Spinal cord (tissue), 10 donors: ENCODE data around the gene GPHA2. TPM values are rescaled to one million over a fixed set of nuclear protein-coding genes. Genes with fewer than 3 reads are reported as not detected.

ENCODE experiments used
- DNase-seq, 6 donors: peaks; one replicate each; pipeline versions ENCODE4 v3.0.0 to v3.0.0-alpha.2; 2013 to 2015; ENCODE audit warnings: low spot score in 6 of 6, low read depth in 4 of 6
- H3K27ac ChIP-seq: one replicate; pipeline ENCODE4 v1.5.1; 2013; ENCODE audit warnings: low read depth, low read length, control low read depth
- H3K27me3 ChIP-seq: one replicate; pipeline ENCODE4 v1.6.1; 2013; ENCODE audit warnings: low read length; ENCODE audit not compliant: control insufficient read depth, insufficient read depth
- H3K36me3 ChIP-seq: one replicate; pipeline ENCODE4 v1.6.1; 2013; ENCODE audit warnings: low read length; ENCODE audit not compliant: control insufficient read depth, insufficient read depth
- H3K4me1 ChIP-seq: one replicate; pipeline ENCODE4 v1.6.1; 2013; ENCODE audit warnings: low read length; ENCODE audit not compliant: control insufficient read depth, insufficient read depth
- H3K4me3 ChIP-seq: one replicate; pipeline ENCODE4 v1.5.1; 2013; ENCODE audit warnings: low read depth, low read length, control low read depth
- H3K9me3 ChIP-seq: one replicate; pipeline ENCODE4 v1.6.1; 2013; ENCODE audit warnings: low read length; ENCODE audit not compliant: control insufficient read depth, insufficient read depth
- WGBS: methylation state at CpG from one replicate; pipeline ENCODE4 v1.1.5; 2013; ENCODE audit warnings: missing lambda C conversion rate; ENCODE audit not compliant: insufficient coverage; 5-methylcytosine and 5-hydroxymethylcytosine counted together
- polyA plus RNA-seq, 2 donors: library from polyadenylated mRNA; unstranded; fragments of 120-200 nt; gene quantifications; one replicate each; pipeline ENCODE4 v1.2.1, GENCODE V29; 2013; ENCODE audit not compliant: insufficient read length in 2 of 2
- total RNA-seq, 2 donors: library from RNA; depleted of rRNA in 1 of 2; stranded (reverse); fragments of 120-200 nt in 1 of 2; fragments of >200 nt in 1 of 2; gene quantifications; one replicate each; pipeline versions ENCODE4 v1.2.3 to v1.2.4, GENCODE V29; 2013 to 2014
- donor health status: healthy.

GPHA2 gene
- total and polyA plus RNA-seq, 4 donors: 0.59 to 3.5 (median 1.9) TPM; not detected in 1

- H3K4me3 ChIP-seq: no peak overlapping the region
- H3K4me1 ChIP-seq: no peaks in the 10 kb centered on the region
- no peak for DNase-seq
- H3K27ac ChIP-seq: no peak overlapping the region
- peaks cover 94% of the 10 kb centered on the region for H3K36me3 ChIP-seq
- no peaks in the 10 kb centered on the region for H3K27me3 ChIP-seq
- no peaks in the 10 kb centered on the region for H3K9me3 ChIP-seq
- 94% methylated on average over 23 of the region's 23 CpGs for WGBS
These were observed 32.3 kb downstream of the GPHA2 start for GRCh38 chr11:64903291-64903833.

GRCh38 chr11:64902102-64902900, 33.4 kb downstream of the GPHA2 start:
- Histone ChIP-seq H3K4me3 (no peak overlapping the region), H3K27ac (no peak overlapping the region), H3K36me3 (peaks cover 96% of the 10 kb centered on the region), H3K9me3 (no peaks in the 10 kb centered on the region), H3K27me3 (no peaks in the 10 kb centered on the region), H3K4me1 (no peaks in the 10 kb centered on the region)
- 88% methylated on average over 24 of the region's 30 CpGs for WGBS
- no peak for DNase-seq

- no peak overlapping the region for H3K4me3 ChIP-seq
- H3K27ac ChIP-seq: no peak overlapping the region
- peaks cover 96% of the 10 kb centered on the region for H3K36me3 ChIP-seq
- no peaks in the 10 kb centered on the region for H3K9me3 ChIP-seq
- no peaks in the 10 kb centered on the region for H3K27me3 ChIP-seq
- WGBS: 96% methylated on average over 17 of the region's 17 CpGs
- DNase-seq: no peak
- no peaks in the 10 kb centered on the region for H3K4me1 ChIP-seq
These were observed 34.9 kb downstream of the GPHA2 start for GRCh38 chr11:64900774-64901173.

DNA sequence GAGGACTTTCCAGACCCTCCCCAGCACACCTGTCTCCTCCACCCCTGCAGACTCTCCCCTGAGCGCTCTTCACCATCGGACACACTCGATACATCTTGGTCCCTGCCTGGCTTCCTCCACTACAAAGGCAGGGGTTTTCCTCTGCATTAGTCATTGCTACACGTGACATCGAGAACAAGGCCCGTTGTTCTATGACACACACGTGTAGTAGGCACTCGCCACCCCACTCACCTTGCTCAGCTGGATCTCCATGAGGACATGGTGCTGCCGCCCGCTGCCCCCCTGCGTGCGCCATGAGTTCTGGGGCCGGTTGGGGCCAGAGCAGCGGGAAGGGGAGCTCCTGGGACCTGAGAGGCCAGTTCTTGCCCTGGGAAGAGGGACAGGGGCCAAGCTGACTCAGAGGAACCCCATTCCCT, 35.4 kb downstream of the GPHA2 start:
- Histone ChIP-seq H3K27ac (no peak overlapping the region), H3K9me3 (no peaks in the 10 kb centered on the region), H3K4me1 (no peaks in the 10 kb centered on the region), H3K36me3 (peaks cover 96% of the 10 kb centered on the region), H3K4me3 (no peak overlapping the region), H3K27me3 (no peaks in the 10 kb centered on the region)
- DNase-seq: no peak
- 91% methylated on average over 14 of the region's 14 CpGs for WGBS

DNA sequence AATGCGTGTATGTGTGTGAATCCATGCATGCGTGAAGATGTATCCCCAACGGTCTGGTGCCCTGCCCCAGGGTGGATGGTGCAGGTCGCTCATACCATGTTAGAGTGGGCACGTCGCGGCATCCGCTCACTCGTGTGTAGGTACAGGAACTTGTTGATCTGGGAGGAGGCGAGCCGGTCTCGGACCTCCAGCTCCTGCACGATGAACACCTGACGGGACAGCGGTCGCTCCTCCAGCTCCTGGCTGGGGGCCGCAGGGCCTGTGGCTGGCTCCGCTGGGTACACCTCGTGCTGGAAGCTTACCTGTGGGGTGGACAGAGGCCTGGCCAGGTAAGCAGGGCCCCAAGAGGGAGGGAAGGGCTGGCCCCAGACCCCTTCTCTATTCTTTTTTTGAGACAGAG, 37.2 kb downstream of the GPHA2 start:
- Histone ChIP-seq H3K27me3 (no peaks in the 10 kb centered on the region), H3K27ac (no peak overlapping the region), H3K4me1 (no peaks in the 10 kb centered on the region), H3K36me3 (peaks cover 100% of the 10 kb centered on the region), H3K9me3 (no peaks in the 10 kb centered on the region), H3K4me3 (no peak overlapping the region)
- no peak for DNase-seq
- 96% methylated on average over 19 of the region's 19 CpGs for whole genome bisulfite sequencing

DNA sequence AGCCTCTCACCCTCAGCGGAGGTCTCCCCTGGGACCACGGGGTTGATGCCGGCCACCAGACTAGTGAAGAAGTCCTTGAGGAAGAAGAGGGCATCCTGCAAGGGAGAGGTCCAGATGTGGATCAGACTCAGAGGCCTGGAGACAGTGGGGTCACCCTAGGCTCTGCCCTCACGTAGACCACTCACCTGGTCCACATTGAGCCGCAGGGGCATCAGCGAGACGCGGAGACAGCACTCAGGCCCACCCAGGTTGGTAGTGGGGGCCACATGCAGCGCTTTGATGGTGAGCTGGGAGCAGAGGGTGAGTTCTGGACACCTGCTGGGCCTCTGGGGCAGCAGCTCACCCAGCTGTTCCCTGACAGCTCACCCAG, 37.6 kb downstream of the GPHA2 start:
- Histone ChIP-seq H3K27ac (no peak overlapping the region), H3K27me3 (no peaks in the 10 kb centered on the region), H3K9me3 (no peaks in the 10 kb centered on the region), H3K36me3 (peaks cover 98% of the 10 kb centered on the region), H3K4me3 (no peak overlapping the region), H3K4me1 (no peaks in the 10 kb centered on the region)
- whole genome bisulfite sequencing: 97% methylated on average over 7 of the region's 9 CpGs
- DNase-seq: no peak

GRCh38 chr11:64897381-64898075, 38.2 kb downstream of the GPHA2 start:
- 97% methylated on average over 12 of the region's 19 CpGs for WGBS
- DNase-seq: no peak
- no peak overlapping the region for H3K4me3 ChIP-seq
- no peaks in the 10 kb centered on the region for H3K4me1 ChIP-seq
- no peaks in the 10 kb centered on the region for H3K9me3 ChIP-seq
- no peaks in the 10 kb centered on the region for H3K27me3 ChIP-seq
- no peak overlapping the region for H3K27ac ChIP-seq
- H3K36me3 ChIP-seq: peaks cover 93% of the 10 kb centered on the region

DNA sequence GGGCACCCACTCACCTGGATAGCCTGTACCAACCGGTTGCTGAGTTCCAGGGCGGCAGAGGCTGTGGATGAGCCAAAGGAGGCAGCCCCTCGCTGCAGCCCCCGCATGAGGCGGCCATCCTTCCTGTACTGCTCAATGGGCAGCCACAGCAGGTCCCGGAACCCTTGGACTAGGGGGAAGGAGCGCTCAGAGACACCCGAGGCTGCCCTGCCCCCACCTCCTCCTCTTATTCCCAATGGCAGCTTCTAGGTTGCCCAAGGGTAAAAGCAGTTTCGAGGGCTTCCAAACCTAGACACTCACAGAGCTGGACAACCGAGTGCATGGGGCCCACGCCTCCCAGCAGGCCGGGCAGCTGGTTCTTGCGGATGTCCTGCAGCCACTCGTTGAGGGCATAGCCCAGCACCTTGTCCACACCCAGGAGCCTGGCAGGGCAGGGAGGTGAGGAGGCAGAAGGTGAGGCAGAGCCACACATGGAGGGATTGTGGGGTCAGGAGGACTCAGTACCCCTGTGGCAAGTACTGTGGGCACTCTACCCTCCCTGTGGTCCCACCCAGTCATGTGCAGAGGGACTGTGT, 39.2 kb downstream of the GPHA2 start:
- H3K36me3 ChIP-seq: peaks cover 83% of the 10 kb centered on the region
- WGBS: 96% methylated on average over 11 of the region's 14 CpGs

DNA sequence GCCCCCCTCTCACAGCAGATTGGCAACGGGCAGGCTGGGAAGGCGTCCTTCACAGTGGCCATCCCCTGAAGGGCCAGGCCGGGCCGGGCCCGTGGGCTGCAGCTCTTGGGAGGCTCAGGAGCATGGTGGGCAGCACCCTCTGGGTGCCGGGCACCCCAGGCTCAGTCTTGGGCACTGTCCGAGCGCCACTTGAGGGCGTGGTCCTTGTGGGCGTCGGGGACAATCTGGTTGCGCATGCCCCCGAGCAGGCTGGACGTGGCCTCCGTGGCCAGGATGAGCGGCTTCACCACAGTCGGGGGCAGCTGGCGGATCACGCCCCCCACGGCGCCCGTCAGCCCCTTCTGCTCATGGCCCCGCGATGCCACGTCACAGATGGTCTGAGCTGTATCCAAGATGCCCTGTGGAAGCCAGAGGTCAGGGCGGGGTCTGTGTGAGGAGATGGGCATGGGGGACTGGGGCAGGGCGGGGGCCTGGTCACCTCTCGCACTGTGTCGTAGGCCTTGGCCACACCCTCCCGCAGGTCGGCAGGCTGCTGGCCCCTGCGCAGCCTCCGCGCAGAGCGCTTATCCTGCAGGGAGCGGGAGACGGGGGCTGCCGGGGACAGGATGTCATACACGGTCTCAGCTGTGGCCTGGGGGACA, 40.8 kb downstream of the GPHA2 start:
- WGBS: 92% methylated on average over 38 of the region's 39 CpGs
- Histone ChIP-seq H3K9me3 (no peaks in the 10 kb centered on the region), H3K27ac (no peak overlapping the region), H3K4me1 (no peaks in the 10 kb centered on the region), H3K27me3 (no peaks in the 10 kb centered on the region), H3K4me3 (no peak overlapping the region), H3K36me3 (peaks cover 67% of the 10 kb centered on the region)
- DNase-seq: no peak

More for the DNA sequence above, 39.2 kb downstream of the GPHA2 start:
- Histone ChIP-seq H3K27me3 (no peaks in the 10 kb centered on the region), H3K4me3 (no peak overlapping the region), H3K9me3 (no peaks in the 10 kb centered on the region), H3K4me1 (no peaks in the 10 kb centered on the region), H3K27ac (no peak overlapping the region)
- no peak for DNase-seq
